DOHH2 (cell line): ENCODE results near the gene GALNT18.

Experiments
- H3F3A ChIP-seq: fragments of 200-600 bp; sonication (generic), shearing (Covaris generic); 2 replicates; pipeline ENCODE4 v1.6.0; 2016; ENCODE audit warnings: antibody characterized with exemption, mild to moderate bottlenecking; ENCODE audit not compliant: control insufficient read depth, insufficient read depth
- H3K27ac ChIP-seq: fragments of 200-600 bp; sonication (generic); 2 replicates; pipeline ENCODE4 v1.5.1; 2014; ENCODE audit warnings: low read depth, mild to moderate bottlenecking, low read length, moderate library complexity
- H3K27me3 ChIP-seq: fragments of 200-600 bp; sonication (generic); 2 replicates; pipeline ENCODE4 v1.6.1; 2014; ENCODE audit warnings: mild to moderate bottlenecking, low read length, mixed read lengths; ENCODE audit not compliant: control insufficient read depth
- H3K36me3 ChIP-seq: fragments of 200-600 bp; sonication (generic); 2 replicates; pipeline ENCODE4 v1.6.1; 2014; ENCODE audit warnings: mild to moderate bottlenecking, low read length, moderate library complexity, mixed read lengths; ENCODE audit not compliant: control insufficient read depth
- H3K4me1 ChIP-seq: fragments of 200-600 bp; sonication (generic); 2 replicates; pipeline ENCODE4 v1.6.1; 2014; ENCODE audit warnings: mild to moderate bottlenecking, low read length, mixed read lengths; ENCODE audit not compliant: control insufficient read depth
- H3K4me2 ChIP-seq: fragments of 200-600 bp; sonication (generic); 2 replicates; pipeline ENCODE4 v1.6.0; 2014; ENCODE audit warnings: mild to moderate bottlenecking, low read length, moderate library complexity
- H3K4me3 ChIP-seq: fragments of 200-600 bp; sonication (generic); 2 replicates; pipeline ENCODE4 v1.5.1; 2014; ENCODE audit warnings: mild to moderate bottlenecking, low read length, mixed read lengths
- H3K79me2 ChIP-seq: fragments of 200-600 bp; sonication (generic); 2 replicates; pipeline ENCODE4 v1.6.1; 2014; ENCODE audit warnings: mild to moderate bottlenecking, low read length, mixed read lengths; ENCODE audit not compliant: control insufficient read depth
- H3K9me2 ChIP-seq: fragments of 200-600 bp; sonication (generic); replicated peaks from 2 replicates; pipeline ENCODE4 v1.6.1; 2014; ENCODE audit warnings: mild to moderate bottlenecking, low read length, mixed read lengths; ENCODE audit not compliant: control insufficient read depth
- H3K9me3 ChIP-seq: fragments of 200-600 bp; sonication (generic); 2 replicates; pipeline ENCODE4 v1.6.1; 2014; ENCODE audit warnings: antibody characterized with exemption, low read length, mixed read lengths; ENCODE audit not compliant: control insufficient read depth, insufficient read depth
- H4K20me1 ChIP-seq: fragments of 200-600 bp; sonication (generic); 2 replicates; pipeline ENCODE4 v1.6.0; 2014; ENCODE audit warnings: low read depth, mild to moderate bottlenecking, antibody characterized with exemption, low read length, moderate library complexity; ENCODE audit not compliant: control insufficient read depth, insufficient read depth
- CTCF ChIP-seq: fragments of 200-600 bp; sonication (generic); IDR thresholded peaks from one replicate; pipeline ENCODE4 v1.5.1; 2014; ENCODE audit warnings: antibody characterized with exemption, mild to moderate bottlenecking, low read depth, low read length; ENCODE audit not compliant: poor library complexity, severe bottlenecking
- EZH2phosphoT487 ChIP-seq: fragments of 200-600 bp; sonication (generic); IDR thresholded peaks from 2 replicates; pipeline ENCODE4 v1.6.1; 2017; ENCODE audit warnings: borderline replicate concordance, mild to moderate bottlenecking, antibody characterized with exemption, low read length, moderate library complexity, mixed read lengths

The GALNT18 gene

GRCh38 chr11:11592146-11592684 lies 29.6 kb downstream of the GALNT18 start:
- H3K27me3 ChIP-seq: peaks cover 2% of the 10 kb centered on the region; the same call in 1 of the 2 replicates
- H3K4me1 ChIP-seq: no peaks in the 10 kb centered on the region
- no peaks in the 10 kb centered on the region for H3K9me3 ChIP-seq
- no peak overlapping the region for H3K4me2 ChIP-seq
- H3K9me2 ChIP-seq: no peaks in the 10 kb centered on the region
- H3K79me2 ChIP-seq: no peaks in the 10 kb centered on the region
- no peaks in the 10 kb centered on the region for H3F3A ChIP-seq
- no peak overlapping the region for H3K27ac ChIP-seq
- H3K4me3 ChIP-seq: no peak overlapping the region
- no peaks in the 10 kb centered on the region for H4K20me1 ChIP-seq
- no peaks in the 10 kb centered on the region for H3K36me3 ChIP-seq
- TF ChIP-seq EZH2phosphoT487: no peak

- H3K79me2 ChIP-seq: no peaks in the 10 kb centered on the region
- H3K27me3 ChIP-seq: peaks cover 2% of the 10 kb centered on the region; the same call in 1 of the 2 replicates
- H3K9me2 ChIP-seq: no peaks in the 10 kb centered on the region
- no peak overlapping the region for H3K27ac ChIP-seq
- H3K4me3 ChIP-seq: no peak overlapping the region
- H3K4me1 ChIP-seq: no peaks in the 10 kb centered on the region
- no peaks in the 10 kb centered on the region for H3K9me3 ChIP-seq
- H3K4me2 ChIP-seq: no peak overlapping the region
- no peaks in the 10 kb centered on the region for H3K36me3 ChIP-seq
- TF ChIP-seq CTCF (no peak), EZH2phosphoT487 (no peak)
- no peaks in the 10 kb centered on the region for H4K20me1 ChIP-seq
- no peaks in the 10 kb centered on the region for H3F3A ChIP-seq
Measured at GRCh38 chr11:11589437-11589836, 32.4 kb downstream of the GALNT18 start.

GRCh38 chr11:11588891-11589290 lies 32.9 kb downstream of the GALNT18 start:
- Histone ChIP-seq H3K4me2 (no peak overlapping the region), H3F3A (no peaks in the 10 kb centered on the region), H3K9me3 (no peaks in the 10 kb centered on the region), H3K27me3 (peaks cover 2% of the 10 kb centered on the region; the same call in 1 of the 2 replicates), H3K4me1 (no peaks in the 10 kb centered on the region), H3K36me3 (no peaks in the 10 kb centered on the region), H3K4me3 (no peak overlapping the region), H3K79me2 (no peaks in the 10 kb centered on the region), H3K27ac (no peak overlapping the region), H4K20me1 (no peaks in the 10 kb centered on the region), H3K9me2 (no peaks in the 10 kb centered on the region)
- no peak for TF ChIP-seq EZH2phosphoT487
- no peak for TF ChIP-seq CTCF

- no peaks in the 10 kb centered on the region for H4K20me1 ChIP-seq
- H3K9me3 ChIP-seq: no peaks in the 10 kb centered on the region
- TF ChIP-seq EZH2phosphoT487: no peak
- no peak for TF ChIP-seq CTCF
- no peak overlapping the region for H3K27ac ChIP-seq
- no peaks in the 10 kb centered on the region for H3K36me3 ChIP-seq
- H3K9me2 ChIP-seq: no peaks in the 10 kb centered on the region
- H3K4me3 ChIP-seq: no peak overlapping the region
- H3K4me1 ChIP-seq: no peaks in the 10 kb centered on the region
- H3F3A ChIP-seq: no peaks in the 10 kb centered on the region
- no peak overlapping the region for H3K4me2 ChIP-seq
- no peaks in the 10 kb centered on the region for H3K79me2 ChIP-seq
- H3K27me3 ChIP-seq: peaks cover 2% of the 10 kb centered on the region; the same call in 1 of the 2 replicates
Measured at GRCh38 chr11:11588243-11588642, 33.6 kb downstream of the GALNT18 start.
